Measurements from ENCODE around the gene CD2.

The CD2 gene

GRCh38 chr1:116760487-116760886 is 6.3 kb downstream of the CD2 start:
- DNase-seq (ENCODE audit: low read depth, low spot score), result no peak

- DNase-seq (ENCODE audit: low read depth, low spot score), result no peak
These were observed 6.9 kb downstream of the CD2 start for GRCh38 chr1:116760996-116761665.

DNA sequence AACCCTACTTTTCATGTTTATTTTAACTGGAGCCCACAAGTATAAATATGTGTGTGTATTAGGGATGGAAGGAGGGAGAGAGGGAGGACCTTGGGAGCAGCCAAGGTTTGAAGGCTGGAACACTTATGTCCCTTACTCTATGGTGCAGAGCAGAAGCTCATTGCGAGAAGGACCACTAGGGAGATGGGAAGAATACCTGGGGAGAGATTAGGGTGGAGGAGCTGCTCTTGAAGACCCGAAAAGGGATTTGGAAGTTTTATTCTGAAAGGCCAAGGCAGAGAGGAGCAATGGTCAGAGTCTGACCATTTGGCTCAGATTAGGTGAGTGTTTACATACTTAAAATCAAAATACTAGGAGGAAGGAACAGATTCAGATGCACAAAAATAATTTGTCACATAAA is 8.1 kb downstream of the CD2 start:
- no peak for DNase-seq (ENCODE audit: low read depth, low spot score)

- DNase-seq (ENCODE audit: low read depth, low spot score), result no peak
These were observed 8.5 kb downstream of the CD2 start for GRCh38 chr1:116762781-116763115.

DNA sequence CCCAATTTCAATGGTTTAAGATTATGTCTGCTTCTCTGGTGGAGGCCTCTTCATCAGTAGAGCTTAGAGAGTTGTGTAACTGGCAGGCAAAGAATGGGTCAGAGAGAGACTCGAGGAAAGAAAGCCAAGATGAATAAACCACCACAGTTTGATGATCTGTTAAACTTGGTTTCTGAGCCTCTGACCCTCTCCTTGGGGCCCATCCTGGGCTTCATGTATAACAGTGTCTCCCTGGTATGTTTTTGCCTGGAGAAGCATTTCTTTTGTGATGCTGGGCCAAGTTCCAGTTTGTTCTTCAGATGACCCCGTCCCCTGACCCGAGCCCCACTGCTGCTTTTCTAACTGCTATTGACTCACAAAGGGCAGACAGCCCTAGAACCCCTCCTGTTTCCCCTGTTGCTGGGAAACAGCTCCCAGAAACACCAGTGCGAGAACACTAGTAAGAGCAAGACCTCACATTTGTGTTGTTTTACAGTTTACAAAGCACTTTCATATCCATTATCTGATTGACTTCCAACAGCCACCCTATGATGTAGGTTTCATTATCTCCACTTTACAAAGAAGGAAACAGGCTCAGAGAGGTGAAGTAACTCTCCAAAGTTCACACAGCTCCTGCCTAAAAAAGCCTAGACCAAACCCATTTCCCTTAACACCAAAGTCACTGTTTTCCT is 9.0 kb downstream of the CD2 start:
- peak; percentile 27 for DNase-seq (ENCODE audit: low read depth, low spot score)

- no peak for DNase-seq (ENCODE audit: low read depth, low spot score)
These were observed 9.7 kb downstream of the CD2 start for GRCh38 chr1:116763787-116764465.

GRCh38 chr1:116764466-116764898 is 10.3 kb downstream of the CD2 start:
- no peak for DNase-seq (ENCODE audit: low read depth, low spot score)

- no peak for DNase-seq (ENCODE audit: low read depth, low spot score)
These were observed 11.0 kb downstream of the CD2 start for GRCh38 chr1:116764906-116765862.

- DNase-seq (ENCODE audit: low read depth, low spot score), result no peak
These were observed 11.7 kb downstream of the CD2 start for GRCh38 chr1:116765962-116766361.

DNA sequence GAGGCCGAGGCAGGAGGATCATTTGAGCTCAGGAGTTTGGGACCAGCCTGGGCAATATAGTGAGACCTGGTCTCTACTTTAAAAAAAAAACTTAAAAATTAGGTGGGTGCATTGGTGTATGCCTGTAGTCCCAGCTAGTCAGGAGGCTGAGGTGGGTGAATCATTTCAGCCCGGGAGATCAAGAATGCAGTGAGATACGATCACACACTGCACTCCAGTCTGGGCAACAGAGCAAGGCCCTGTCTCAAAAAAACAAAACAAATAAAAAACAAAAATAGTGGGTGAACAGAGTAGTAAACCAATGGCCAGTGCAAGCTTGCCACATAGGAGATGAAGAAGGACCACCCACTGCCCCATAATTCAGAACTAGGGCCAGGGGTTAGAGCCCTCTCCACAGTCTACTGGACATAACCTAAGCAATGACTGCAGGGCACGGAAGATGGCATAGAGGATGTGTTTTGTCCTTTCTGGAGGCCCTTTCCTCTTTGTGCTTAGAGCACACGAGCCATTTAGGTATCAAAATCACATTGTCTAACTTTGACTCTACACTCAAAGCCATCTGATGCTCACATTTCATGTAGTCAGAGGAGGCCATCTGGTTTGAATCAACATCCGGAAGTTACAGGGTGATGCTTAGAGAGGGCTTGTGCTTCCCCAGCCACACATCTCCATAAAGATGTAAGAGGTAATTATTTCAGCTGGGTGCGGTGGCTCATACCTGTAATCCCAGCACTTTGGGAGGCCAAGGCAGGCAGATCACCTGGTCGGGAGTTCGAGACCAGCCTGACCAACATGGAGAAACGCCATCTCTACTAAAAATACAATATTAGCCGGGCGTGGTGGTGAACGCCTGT is 12.6 kb downstream of the CD2 start:
- no peak for DNase-seq (ENCODE audit: low read depth, low spot score)

- DNase-seq (ENCODE audit: low read depth, low spot score), result no peak
These were observed 13.7 kb downstream of the CD2 start for GRCh38 chr1:116767782-116768382.

- no peak for DNase-seq (ENCODE audit: low read depth, low spot score)
These were observed 14.3 kb downstream of the CD2 start for GRCh38 chr1:116768416-116769103.

- no peak for DNase-seq (ENCODE audit: low read depth, low spot score)
These were observed 14.8 kb downstream of the CD2 start for GRCh38 chr1:116769104-116769452.

DNA sequence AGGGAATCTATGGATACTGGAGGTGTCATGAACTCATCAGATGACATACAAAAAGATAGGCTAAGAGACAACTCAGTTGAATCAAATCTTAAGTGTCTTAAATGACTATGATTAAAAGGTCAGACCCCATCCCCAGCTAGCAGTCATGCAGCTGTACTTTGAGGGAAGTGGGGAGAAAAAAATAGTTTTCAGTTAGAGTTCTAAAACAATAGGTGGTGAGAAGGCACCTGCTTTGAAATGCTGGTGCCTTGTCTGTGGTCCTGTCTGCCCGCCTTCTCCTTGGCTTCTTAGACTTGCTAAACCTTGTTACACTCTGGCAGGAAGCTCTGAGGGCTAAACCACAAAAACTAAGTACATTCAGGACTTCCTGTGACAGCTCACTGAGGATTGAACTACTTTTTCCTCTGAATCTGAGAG is 15.3 kb downstream of the CD2 start:
- peak; percentile 74 for DNase-seq (ENCODE audit: low read depth, low spot score)

- no peak for DNase-seq (ENCODE audit: low read depth, low spot score)
These were observed 15.8 kb downstream of the CD2 start for GRCh38 chr1:116769994-116770393.

DNA sequence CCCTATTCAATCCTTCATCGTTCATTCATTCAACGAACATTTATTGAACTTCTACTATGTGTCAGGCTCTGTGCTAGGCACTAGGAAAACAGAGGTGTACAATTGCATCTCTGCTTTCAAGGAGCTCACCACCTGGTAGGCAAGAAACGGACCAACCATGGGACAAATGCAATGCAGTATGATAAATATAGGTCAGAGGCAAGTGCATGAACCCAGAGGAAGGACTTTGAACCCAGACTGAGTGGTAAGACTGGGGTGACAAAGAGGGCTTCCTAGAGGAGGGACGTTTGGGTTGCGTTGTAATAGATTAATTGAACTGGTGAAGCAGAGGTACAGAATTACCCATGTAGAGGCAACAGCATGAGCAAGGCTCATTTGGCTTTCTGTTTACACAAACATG is 16.4 kb downstream of the CD2 start:
- DNase-seq (ENCODE audit: low read depth, low spot score), result no peak

- DNase-seq (ENCODE audit: low read depth, low spot score), result no peak
These were observed 17.9 kb downstream of the CD2 start for GRCh38 chr1:116771997-116772647.

DNA sequence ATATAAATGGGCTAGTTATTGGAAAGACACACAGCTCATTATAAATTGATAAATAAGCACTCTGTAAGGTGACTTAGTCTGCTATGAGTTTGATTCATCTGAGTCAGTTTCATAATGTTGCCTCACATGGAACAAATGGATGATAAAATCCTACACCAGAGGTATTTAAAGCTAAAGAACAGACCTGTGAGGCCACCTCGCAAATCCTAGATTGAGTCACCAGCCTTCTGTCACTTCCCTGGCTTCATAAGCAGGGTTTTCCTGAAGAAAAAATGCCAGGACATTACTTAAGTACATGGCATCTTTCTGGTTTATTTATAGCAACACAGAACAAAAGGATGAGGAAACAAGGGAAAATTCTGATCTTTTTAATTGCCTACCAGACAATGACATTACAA is 18.4 kb downstream of the CD2 start:
- peak; percentile 36 for DNase-seq (ENCODE audit: low read depth, low spot score)

GRCh38 chr1:116775116-116775752 is 21.0 kb downstream of the CD2 start:
- DNase-seq (ENCODE audit: low read depth, low spot score), result no peak

Measured in astrocyte of the hippocampus (primary cell).